ENCODE results near the gene ORM1. TPM values are rescaled to one million over a fixed set of nuclear protein-coding genes. Genes with fewer than 3 reads are reported as not detected.

Gene ORM1
- total RNA-seq, 1 experiment from 2014 or later: not detected

DNA sequence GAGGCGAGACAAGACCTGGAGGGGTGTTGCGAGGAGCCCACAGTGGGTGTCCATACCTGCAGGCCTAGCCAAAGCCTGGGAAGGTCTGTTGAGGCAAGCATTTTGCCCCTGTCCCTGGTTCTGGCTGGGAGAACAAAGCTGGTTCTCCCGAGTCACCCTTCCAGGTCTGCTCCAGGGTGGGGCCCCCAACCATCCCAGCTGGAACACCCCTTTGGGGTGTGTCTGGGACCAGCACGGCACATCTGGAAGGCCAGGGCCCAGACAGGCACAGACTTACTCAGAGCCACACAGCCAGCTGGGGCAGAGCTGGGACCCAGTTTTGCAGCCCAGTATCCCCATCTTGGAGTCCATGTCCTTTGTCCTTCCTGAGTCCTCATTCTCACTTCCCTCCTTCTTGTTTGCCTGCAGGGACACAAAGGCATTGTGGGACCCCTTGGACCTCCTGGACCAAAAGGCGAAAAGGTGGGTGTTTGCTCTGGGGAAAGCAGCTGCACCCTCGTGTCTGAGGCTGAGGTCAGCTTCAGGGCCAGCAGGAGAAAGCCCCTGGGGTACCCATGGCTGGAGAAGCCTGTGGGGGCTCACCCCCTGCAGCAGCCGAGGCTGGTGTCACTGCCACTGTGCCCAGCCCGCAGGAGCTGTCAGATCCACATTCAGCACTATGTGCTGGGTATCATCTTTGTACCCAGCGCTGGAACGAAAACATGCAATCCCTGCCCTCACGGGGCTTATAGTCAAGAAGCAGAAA lies 38.4 kb upstream of the ORM1 start:
- CTCF ChIA-PET: no interaction called here
- intact Hi-C loops (cut with micrococcal nuclease): no loop called here
- BruUV-seq (replicated peaks): no TSS peak

DNA sequence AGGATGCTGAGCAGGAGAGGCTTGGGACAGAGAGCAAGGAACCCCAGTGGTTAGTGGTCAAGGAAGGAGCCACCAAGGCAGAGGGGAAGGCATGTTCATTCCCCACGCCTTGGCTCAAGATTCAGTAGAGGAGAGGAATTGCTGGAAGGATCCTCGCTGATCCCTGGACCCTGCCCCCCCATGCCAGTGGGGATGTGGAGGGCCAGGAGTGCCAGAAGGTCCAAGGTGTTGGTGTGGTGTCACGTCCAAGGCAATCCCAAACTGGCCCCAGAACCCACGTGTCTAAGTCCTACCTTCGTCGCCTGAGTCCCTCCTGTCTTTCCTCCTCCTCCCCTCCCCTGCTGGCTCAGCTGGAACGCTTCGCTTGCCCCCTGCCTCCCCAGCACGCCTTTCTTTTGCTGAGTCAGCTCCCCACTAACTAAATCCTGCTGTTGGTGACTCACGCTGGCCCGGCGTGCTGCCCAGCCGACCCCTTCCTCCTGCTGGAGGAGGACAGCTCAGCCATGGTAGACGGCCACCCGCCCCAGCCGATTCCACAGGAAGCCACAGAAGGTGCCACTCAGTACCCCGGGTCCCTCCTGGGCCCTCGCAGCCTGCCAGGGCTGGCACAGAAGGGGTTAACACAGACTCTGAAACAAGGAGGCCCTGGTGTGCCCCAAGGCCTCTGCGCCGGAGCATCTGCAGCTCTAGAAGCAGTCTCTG lies 37.6 kb upstream of the ORM1 start:
- Histone ChIP-seq H3K4me3 (ENCODE audit: low read length) (no peak overlapping the region), H3K4me1 (ENCODE audit: insufficient read depth, low read length) (peaks cover 9% of the 10 kb centered on the region), H3K4me2 (ENCODE audit: low read length) (peak overlapping the region; percentile 8), H3K79me2 (ENCODE audit: low read length) (no peaks in the 10 kb centered on the region), H3K27ac (ENCODE audit: low read length) (no peak overlapping the region), H2AFZ (ENCODE audit: low read length) (no peak overlapping the region), H3K9me3 (ENCODE audit: low read length) (no peaks in the 10 kb centered on the region), H3K27me3 (ENCODE audit: low read length) (no peaks in the 10 kb centered on the region), H3K36me3 (ENCODE audit: low read depth, low read length) (no peaks in the 10 kb centered on the region), H3F3A (ENCODE audit: low read length, unreplicated experiment) (no peaks in the 10 kb centered on the region), H4K20me1 (ENCODE audit: low read length) (no peaks in the 10 kb centered on the region), H3K9me2 (replicated peaks; ENCODE audit: low read length) (no peaks in the 10 kb centered on the region), H3K9ac (ENCODE audit: low read length) (no peak overlapping the region)
- BruUV-seq (replicated peaks): no TSS peak
- DNase-seq: peak; percentile 73
- TF ChIP-seq EZH2 (IDR thresholded peaks at IDR 0.05; ENCODE audit: low read length, unreplicated experiment) (no peak), EZH2phosphoT487 (IDR thresholded peaks at IDR 0.05; ENCODE audit: borderline replicate concordance, low read length) (no peak)
- TF ChIP-seq, protein P1, sequence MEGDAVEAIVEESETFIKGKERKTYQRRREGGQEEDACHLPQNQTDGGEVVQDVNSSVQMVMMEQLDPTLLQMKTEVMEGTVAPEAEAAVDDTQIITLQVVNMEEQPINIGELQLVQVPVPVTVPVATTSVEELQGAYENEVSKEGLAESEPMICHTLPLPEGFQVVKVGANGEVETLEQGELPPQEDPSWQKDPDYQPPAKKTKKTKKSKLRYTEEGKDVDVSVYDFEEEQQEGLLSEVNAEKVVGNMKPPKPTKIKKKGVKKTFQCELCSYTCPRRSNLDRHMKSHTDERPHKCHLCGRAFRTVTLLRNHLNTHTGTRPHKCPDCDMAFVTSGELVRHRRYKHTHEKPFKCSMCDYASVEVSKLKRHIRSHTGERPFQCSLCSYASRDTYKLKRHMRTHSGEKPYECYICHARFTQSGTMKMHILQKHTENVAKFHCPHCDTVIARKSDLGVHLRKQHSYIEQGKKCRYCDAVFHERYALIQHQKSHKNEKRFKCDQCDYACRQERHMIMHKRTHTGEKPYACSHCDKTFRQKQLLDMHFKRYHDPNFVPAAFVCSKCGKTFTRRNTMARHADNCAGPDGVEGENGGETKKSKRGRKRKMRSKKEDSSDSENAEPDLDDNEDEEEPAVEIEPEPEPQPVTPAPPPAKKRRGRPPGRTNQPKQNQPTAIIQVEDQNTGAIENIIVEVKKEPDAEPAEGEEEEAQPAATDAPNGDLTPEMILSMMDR (conservative IDR thresholded peaks at IDR 0.05; ENCODE audit: low read depth, low read length): no peak
- peak; percentile 80 for ATAC-seq
- POLR2A ChIA-PET (ENCODE audit: unreplicated experiment): no interaction called here
- intact Hi-C loops (cut with micrococcal nuclease): no loop called here
- CTCF ChIA-PET: no interaction called here

More for the DNA sequence above, 38.4 kb upstream of the ORM1 start:
- no peak overlapping the region for H3K9ac ChIP-seq (ENCODE audit: low read length)
- H2AFZ ChIP-seq (ENCODE audit: low read length): no peak overlapping the region
- no peak overlapping the region for H3K4me3 ChIP-seq (ENCODE audit: low read length)
- H3K27me3 ChIP-seq (ENCODE audit: low read length): no peaks in the 10 kb centered on the region
- no peaks in the 10 kb centered on the region for H4K20me1 ChIP-seq (ENCODE audit: low read length)
- no peaks in the 10 kb centered on the region for H3K36me3 ChIP-seq (ENCODE audit: low read depth, low read length)
- H3F3A ChIP-seq (ENCODE audit: low read length, unreplicated experiment): no peaks in the 10 kb centered on the region
- ATAC-seq: no peak
- POLR2A ChIA-PET (ENCODE audit: unreplicated experiment): no interaction called here
- no peak for TF ChIP-seq EZH2phosphoT487 (IDR thresholded peaks at IDR 0.05; ENCODE audit: borderline replicate concordance, low read length)
- TF ChIP-seq EZH2 (IDR thresholded peaks at IDR 0.05; ENCODE audit: low read length, unreplicated experiment): no peak
- TF ChIP-seq, protein P1 (conservative IDR thresholded peaks at IDR 0.05; ENCODE audit: low read depth, low read length): no peak
- no peak overlapping the region for H3K4me2 ChIP-seq (ENCODE audit: low read length)
- no peak for DNase-seq
- H3K4me1 ChIP-seq (ENCODE audit: insufficient read depth, low read length): peaks cover 11% of the 10 kb centered on the region
- H3K27ac ChIP-seq (ENCODE audit: low read length): no peak overlapping the region
- no peaks in the 10 kb centered on the region for H3K79me2 ChIP-seq (ENCODE audit: low read length)
- H3K9me2 ChIP-seq (replicated peaks; ENCODE audit: low read length): no peaks in the 10 kb centered on the region
- no peaks in the 10 kb centered on the region for H3K9me3 ChIP-seq (ENCODE audit: low read length)

GRCh38 chr9:114286146-114286679 lies 36.7 kb upstream of the ORM1 start:
- ChIA-PET POLR2A (ENCODE audit: unreplicated experiment) (no interaction called here), CTCF (no interaction called here)
- no peaks in the 10 kb centered on the region for H3K9me3 ChIP-seq (ENCODE audit: low read length)
- no peaks in the 10 kb centered on the region for H3F3A ChIP-seq (ENCODE audit: low read length, unreplicated experiment)
- no peaks in the 10 kb centered on the region for H3K79me2 ChIP-seq (ENCODE audit: low read length)
- H2AFZ ChIP-seq (ENCODE audit: low read length): no peak overlapping the region
- no peak overlapping the region for H3K27ac ChIP-seq (ENCODE audit: low read length)
- no peak overlapping the region for H3K9ac ChIP-seq (ENCODE audit: low read length)
- no peak overlapping the region for H3K4me2 ChIP-seq (ENCODE audit: low read length)
- DNase-seq (no peak), ATAC-seq (no peak)
- no peaks in the 10 kb centered on the region for H3K9me2 ChIP-seq (replicated peaks; ENCODE audit: low read length)
- no peaks in the 10 kb centered on the region for H3K27me3 ChIP-seq (ENCODE audit: low read length)
- H3K4me3 ChIP-seq (ENCODE audit: low read length): no peak overlapping the region
- no TSS peak for BruUV-seq (replicated peaks)
- no peaks in the 10 kb centered on the region for H3K36me3 ChIP-seq (ENCODE audit: low read depth, low read length)
- peaks cover 9% of the 10 kb centered on the region for H3K4me1 ChIP-seq (ENCODE audit: insufficient read depth, low read length)
- intact Hi-C loops (cut with micrococcal nuclease): no loop called here
- H4K20me1 ChIP-seq (ENCODE audit: low read length): no peaks in the 10 kb centered on the region
- TF ChIP-seq EZH2phosphoT487 (IDR thresholded peaks at IDR 0.05; ENCODE audit: borderline replicate concordance, low read length): no peak
- TF ChIP-seq, protein P1 (conservative IDR thresholded peaks at IDR 0.05; ENCODE audit: low read depth, low read length): no peak
- no peak for TF ChIP-seq EZH2 (IDR thresholded peaks at IDR 0.05; ENCODE audit: low read length, unreplicated experiment)
